Colonic mucosa (tissue), 4 donors: Measurements from ENCODE around the gene CD44. TPM values are rescaled to one million over a fixed set of nuclear protein-coding genes. Genes with fewer than 3 reads are reported as not detected.
"Not testable (repeated sequence)": the region's sequence is repeated elsewhere in the genome, so short reads cannot be mapped to it uniquely, and the experiment has no call there.

Source experiments
- DNase-seq: peaks from one replicate; pipeline ENCODE4 v3.0.0-alpha.2; 2020
- H3K27ac ChIP-seq: fragments of 200-600 bp; one replicate; pipeline ENCODE4 v1.8.0; 2021
- H3K27me3 ChIP-seq: fragments of 200-600 bp; one replicate; pipeline ENCODE4 v1.8.0; 2021
- H3K36me3 ChIP-seq: fragments of 200-600 bp; one replicate; pipeline ENCODE4 v1.8.0; 2021
- H3K4me1 ChIP-seq: fragments of 200-600 bp; one replicate; pipeline ENCODE4 v1.8.0; 2021; ENCODE audit warnings: mild to moderate bottlenecking
- H3K4me3 ChIP-seq: fragments of 200-600 bp; one replicate; pipeline ENCODE4 v1.8.0; 2021
- H3K9ac ChIP-seq, 2 donors: one replicate each; pipeline ENCODE4 v1.7.0; 2013; ENCODE audit warnings: control low read depth in 2 of 2, low read depth in 2 of 2, low read length in 2 of 2
- H3K9me3 ChIP-seq: fragments of 200-600 bp; one replicate; pipeline ENCODE4 v1.8.0; 2021
- intact Hi-C: fragments of 100-400 bp; cut with DNase I; formaldehyde crosslinking; loops from one replicate; pipeline ENCODE4 v1.14.1; 2022
- total RNA-seq, 2 donors: library from RNA; stranded (reverse); fragmentation: NEBNext Ultra II Directional in 1 of 2; extraction: Animal tissue kit (Norgen Biotek cat#: 25700) in 1 of 2; gene quantifications; one replicate each; pipeline ENCODE4 v1.2.1, GENCODE V29; 2021
- TF ChIP-seq, protein P1 (sequence below): fragments of 200-600 bp; IDR thresholded peaks from one replicate; pipeline ENCODE4 v1.8.0; 2022; ENCODE audit warnings: antibody characterized with exemption, mild to moderate bottlenecking
- donor health status: healthy.
- donor health status: DM: no; HTN: no; CAD: no.
- donor health status: DM: no; HTN: no; CAD: no.

CD44 gene
- total RNA-seq, 2 donors from 2014 or later: 152 to 171 TPM

- TF ChIP-seq, protein P1, sequence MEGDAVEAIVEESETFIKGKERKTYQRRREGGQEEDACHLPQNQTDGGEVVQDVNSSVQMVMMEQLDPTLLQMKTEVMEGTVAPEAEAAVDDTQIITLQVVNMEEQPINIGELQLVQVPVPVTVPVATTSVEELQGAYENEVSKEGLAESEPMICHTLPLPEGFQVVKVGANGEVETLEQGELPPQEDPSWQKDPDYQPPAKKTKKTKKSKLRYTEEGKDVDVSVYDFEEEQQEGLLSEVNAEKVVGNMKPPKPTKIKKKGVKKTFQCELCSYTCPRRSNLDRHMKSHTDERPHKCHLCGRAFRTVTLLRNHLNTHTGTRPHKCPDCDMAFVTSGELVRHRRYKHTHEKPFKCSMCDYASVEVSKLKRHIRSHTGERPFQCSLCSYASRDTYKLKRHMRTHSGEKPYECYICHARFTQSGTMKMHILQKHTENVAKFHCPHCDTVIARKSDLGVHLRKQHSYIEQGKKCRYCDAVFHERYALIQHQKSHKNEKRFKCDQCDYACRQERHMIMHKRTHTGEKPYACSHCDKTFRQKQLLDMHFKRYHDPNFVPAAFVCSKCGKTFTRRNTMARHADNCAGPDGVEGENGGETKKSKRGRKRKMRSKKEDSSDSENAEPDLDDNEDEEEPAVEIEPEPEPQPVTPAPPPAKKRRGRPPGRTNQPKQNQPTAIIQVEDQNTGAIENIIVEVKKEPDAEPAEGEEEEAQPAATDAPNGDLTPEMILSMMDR: no peak
- no peaks in the 10 kb centered on the region for H3K9me3 ChIP-seq
- H3K36me3 ChIP-seq: no peaks in the 10 kb centered on the region
- H3K27ac ChIP-seq: no peak overlapping the region
- DNase-seq: no peak
- no peak overlapping the region for H3K9ac ChIP-seq
- no peaks in the 10 kb centered on the region for H3K27me3 ChIP-seq
- H3K4me1 ChIP-seq: no peaks in the 10 kb centered on the region
- intact Hi-C loops: no loop called here
- no peak overlapping the region for H3K4me3 ChIP-seq
Measured at GRCh38 chr11:35103366-35104208, 35.4 kb upstream of the CD44 start.

DNA sequence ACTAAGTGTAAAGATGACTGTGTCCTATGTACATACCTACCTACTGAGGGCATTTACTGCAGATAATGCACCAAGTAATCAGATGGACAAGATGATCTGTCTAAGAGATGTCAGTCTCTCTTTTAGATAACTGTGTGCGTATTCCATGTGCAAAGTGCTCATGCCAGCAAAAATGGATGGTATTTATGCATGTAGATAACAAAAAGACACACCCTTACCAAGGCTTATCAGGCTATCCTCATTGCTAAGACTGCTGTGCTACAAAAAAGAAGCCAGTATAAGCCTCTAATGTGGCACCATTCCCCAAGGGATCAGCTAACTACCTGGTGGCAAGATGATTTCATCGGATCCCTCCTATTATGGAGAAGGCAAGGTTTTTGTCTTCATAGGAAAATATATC lies 34.3 kb upstream of the CD44 start:
- no peaks in the 10 kb centered on the region for H3K36me3 ChIP-seq
- intact Hi-C loops: no loop called here
- DNase-seq: no peak
- H3K4me1 ChIP-seq: no peaks in the 10 kb centered on the region
- H3K4me3 ChIP-seq: no peak overlapping the region
- no peak overlapping the region for H3K9ac ChIP-seq
- no peaks in the 10 kb centered on the region for H3K9me3 ChIP-seq
- no peak overlapping the region for H3K27ac ChIP-seq
- TF ChIP-seq, protein P1: no peak
- no peaks in the 10 kb centered on the region for H3K27me3 ChIP-seq

DNA sequence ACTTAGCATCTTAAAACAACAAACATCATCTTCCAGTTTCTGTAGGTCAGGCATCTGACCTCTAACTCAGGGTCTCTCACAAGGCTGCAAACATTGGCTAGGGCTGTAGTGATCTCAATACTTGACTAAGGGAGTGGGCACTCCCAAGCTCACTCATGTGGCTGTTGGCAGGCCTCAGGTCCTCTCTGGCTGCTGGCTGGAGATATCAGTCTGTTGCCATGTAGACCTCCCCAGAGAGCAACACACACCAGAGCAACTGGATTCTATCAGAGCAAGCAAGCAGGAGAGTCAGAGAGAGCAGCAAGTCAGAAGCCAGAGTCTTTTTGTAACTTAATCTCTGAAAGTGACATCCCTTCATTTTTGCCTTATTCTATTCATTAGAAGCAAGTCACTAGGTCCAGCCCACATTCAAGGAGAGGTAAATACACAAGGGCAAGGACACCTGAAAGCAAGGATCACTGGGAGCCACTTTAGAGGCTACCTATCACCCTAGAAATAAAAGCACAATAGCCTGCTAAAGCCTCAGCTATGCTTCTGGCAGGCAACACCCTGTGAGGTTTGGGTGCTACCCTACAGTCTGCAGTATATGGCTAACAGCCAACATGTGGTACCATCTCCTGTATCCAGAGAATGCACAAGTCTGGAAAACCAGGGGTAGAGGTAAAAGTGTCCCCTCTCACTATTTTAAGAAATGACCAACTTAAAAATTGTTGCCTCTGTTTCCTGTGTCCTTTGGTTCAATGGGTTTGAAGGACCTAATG lies 33.5 kb upstream of the CD44 start:
- Histone ChIP-seq H3K27me3 (no peaks in the 10 kb centered on the region), H3K4me3 (no peak overlapping the region), H3K9me3 (no peaks in the 10 kb centered on the region), H3K27ac (no peak overlapping the region), H3K9ac (no peak overlapping the region), H3K36me3 (no peaks in the 10 kb centered on the region), H3K4me1 (no peaks in the 10 kb centered on the region)
- intact Hi-C loops: no loop called here
- DNase-seq: no peak
- TF ChIP-seq, protein P1: no peak

- Histone ChIP-seq H3K9me3 (no peaks in the 10 kb centered on the region), H3K36me3 (no peaks in the 10 kb centered on the region), H3K27ac (no peak overlapping the region), H3K9ac (no peak overlapping the region), H3K27me3 (no peaks in the 10 kb centered on the region), H3K4me3 (no peak overlapping the region), H3K4me1 (peaks cover 4% of the 10 kb centered on the region)
- intact Hi-C loops: no loop called here
- TF ChIP-seq, protein P1: no peak
- no peak for DNase-seq
Measured at GRCh38 chr11:35106595-35106994, 32.4 kb upstream of the CD44 start.

DNA sequence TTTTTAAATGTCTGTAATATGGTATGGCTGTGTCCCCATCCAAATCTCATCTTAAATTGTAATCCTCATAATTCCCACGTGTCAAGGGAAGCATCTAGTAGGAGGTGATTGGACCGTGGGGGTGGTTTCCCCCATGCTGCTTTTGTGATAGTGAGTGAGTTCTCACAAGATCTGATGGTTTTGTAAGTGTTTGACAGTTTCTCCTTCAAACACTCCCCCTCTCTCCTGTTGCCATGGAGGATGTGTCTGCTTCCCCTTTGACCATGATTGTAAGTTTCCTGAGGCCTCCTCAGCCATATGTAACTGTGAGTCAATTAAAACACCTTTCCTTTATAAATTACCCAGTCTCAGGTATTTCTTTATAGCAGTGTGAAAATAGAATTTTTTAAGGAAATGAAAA lies 31.1 kb upstream of the CD44 start:
- DNase-seq: no peak
- H3K4me3 ChIP-seq: no peak overlapping the region
- intact Hi-C loops: no loop called here
- H3K9ac ChIP-seq: no peak overlapping the region
- no peak overlapping the region for H3K27ac ChIP-seq
- no peaks in the 10 kb centered on the region for H3K9me3 ChIP-seq
- H3K36me3 ChIP-seq: no peaks in the 10 kb centered on the region
- no peaks in the 10 kb centered on the region for H3K27me3 ChIP-seq
- peaks cover 4% of the 10 kb centered on the region for H3K4me1 ChIP-seq
- TF ChIP-seq, protein P1: no peak

- H3K36me3 ChIP-seq, H3K9ac ChIP-seq, H3K27me3 ChIP-seq, DNase-seq, intact Hi-C loops, H3K27ac ChIP-seq, H3K9me3 ChIP-seq, H3K4me3 ChIP-seq, H3K4me1 ChIP-seq: not testable (repeated sequence)
Measured at GRCh38 chr11:35108336-35108735, 30.6 kb upstream of the CD44 start.
